ENCODE data around the gene MPND. TPM values are rescaled to one million over a fixed set of nuclear protein-coding genes. Genes with fewer than 3 reads are reported as not detected.

The MPND gene
- 6.9 TPM for polyA plus RNA-seq (2013, experiment 1 of 2)
- 6.1 TPM for polyA plus RNA-seq (2013, experiment 2 of 2)

- H2AK5ac ChIP-seq (ENCODE audit: low read length, severe bottlenecking), result peak within 1 kb of the TSS; percentile 15
- H4K91ac ChIP-seq (ENCODE audit: low read length), result peak within 1 kb of the TSS; percentile 50
- H3K36me3 ChIP-seq (ENCODE audit: control insufficient read depth in 1 of 2, insufficient read depth in 2 of 2, low read depth in 1 of 2, low read length in 2 of 2), result peaks cover 4 to 7% of the 10 kb centered on the region in 2 experiments
- H2BK120ac ChIP-seq (ENCODE audit: low read depth, low read length), result no peak within 1 kb of the TSS
- H2BK5ac ChIP-seq (ENCODE audit: low read depth, low read length, poor library complexity, severe bottlenecking), result peak within 1 kb of the TSS; percentile 15
- H3K18ac ChIP-seq (ENCODE audit: low read depth in 1 of 2, low read length in 2 of 2), result peak within 1 kb of the TSS; percentile 33 to 96
- H3K27me3 ChIP-seq (ENCODE audit: control insufficient read depth in 1 of 2, insufficient read depth in 1 of 2, low read length in 2 of 2), result no peaks in the 10 kb centered on the region
- peak within 1 kb of the TSS; percentile 96 for H4K8ac ChIP-seq (ENCODE audit: low read length)
- peaks cover 13% of the 10 kb centered on the region for H3K79me1 ChIP-seq (replicated peaks; ENCODE audit: low read length, poor library complexity, severe bottlenecking)
- peak within 1 kb of the TSS; percentile 17 for H2BK15ac ChIP-seq (ENCODE audit: low read depth, poor library complexity, severe bottlenecking)
- peak within 1 kb of the TSS in 1 of 2 experiments; percentile 68 for H3K14ac ChIP-seq (ENCODE audit: low read length in 2 of 2)
- 12% methylated on average over 60 of the region's 101 CpGs for WGBS
- H3K4me2 ChIP-seq (ENCODE audit: low read length, poor library complexity, severe bottlenecking), result peak within 1 kb of the TSS; percentile 91
- H3K4me1 ChIP-seq (ENCODE audit: control insufficient read depth, insufficient read depth, low read depth, low read length), result peaks cover 15% of the 10 kb centered on the region
- H3K9me3 ChIP-seq (ENCODE audit: control insufficient read depth, low read length), result no peaks in the 10 kb centered on the region
- H3K9ac ChIP-seq (ENCODE audit: low read length), result peak within 1 kb of the TSS; percentile 86
- H3K23ac ChIP-seq (ENCODE audit: low read length in 2 of 2), result peak within 1 kb of the TSS in 1 of 2 experiments; percentile 96
- H3K27ac ChIP-seq (ENCODE audit: low read length, poor library complexity, severe bottlenecking), result peak within 1 kb of the TSS; percentile 87
- H2AFZ ChIP-seq (ENCODE audit: low read depth, low read length), result peak within 1 kb of the TSS; percentile 100
- H3K4me3 ChIP-seq (ENCODE audit: insufficient read depth in 1 of 2, low read depth in 1 of 2, low read length in 2 of 2), result peak within 1 kb of the TSS; percentile 95 to 96
- H2BK12ac ChIP-seq (ENCODE audit: low read length in 2 of 2), result peak within 1 kb of the TSS in 1 of 2 experiments; percentile 92
- DNase-seq, result peak; percentile 84
- H3K4ac ChIP-seq (ENCODE audit: low read depth in 1 of 2, low read length in 2 of 2), result peak within 1 kb of the TSS; percentile 7 to 79
Observed at GRCh38 chr19:4343370-4344307, at the start of gene MPND. Gene MPND, plus strand, starts transcription at chr19:4343562. Its CDS starts 32 bp downstream, at chr19:4343594.

GRCh38 chr19:4294389-4294788 lies 49.0 kb upstream of the MPND start:
- no peak overlapping the region for H4K8ac ChIP-seq (ENCODE audit: low read length)
- no peak overlapping the region for H2BK120ac ChIP-seq (ENCODE audit: low read depth, low read length)
- H3K4me3 ChIP-seq (ENCODE audit: insufficient read depth in 1 of 2, low read depth in 1 of 2, low read length in 2 of 2), result no peak overlapping the region
- H2BK15ac ChIP-seq (ENCODE audit: low read depth, poor library complexity, severe bottlenecking), result no peak overlapping the region
- no peak overlapping the region for H2BK12ac ChIP-seq (ENCODE audit: low read length in 2 of 2)
- H3K27ac ChIP-seq (ENCODE audit: low read length, poor library complexity, severe bottlenecking), result no peak overlapping the region
- H2AK5ac ChIP-seq (ENCODE audit: low read length, severe bottlenecking), result no peak overlapping the region
- no peak overlapping the region for H3K4me2 ChIP-seq (ENCODE audit: low read length, poor library complexity, severe bottlenecking)
- H3K79me1 ChIP-seq (replicated peaks; ENCODE audit: low read length, poor library complexity, severe bottlenecking), result no peaks in the 10 kb centered on the region
- no peak overlapping the region for H3K14ac ChIP-seq (ENCODE audit: low read length in 2 of 2)
- H3K4me1 ChIP-seq (ENCODE audit: control insufficient read depth, insufficient read depth, low read depth, low read length), result peaks cover 2% of the 10 kb centered on the region
- DNase-seq, result no peak
- H3K23ac ChIP-seq (ENCODE audit: low read length in 2 of 2), result peak overlapping the region in 1 of 2 experiments; percentile 59
- no peaks in the 10 kb centered on the region for H3K9me3 ChIP-seq (ENCODE audit: control insufficient read depth, low read length)
- no peak overlapping the region for H3K9ac ChIP-seq (ENCODE audit: low read length)
- no peak overlapping the region for H2AFZ ChIP-seq (ENCODE audit: low read depth, low read length)
- no peak overlapping the region for H4K91ac ChIP-seq (ENCODE audit: low read length)
- H3K27me3 ChIP-seq (ENCODE audit: control insufficient read depth in 1 of 2, insufficient read depth in 1 of 2, low read length in 2 of 2), result peaks cover 5 to 49% of the 10 kb centered on the region in 2 experiments
- no peak overlapping the region for H2BK5ac ChIP-seq (ENCODE audit: low read depth, low read length, poor library complexity, severe bottlenecking)
- H3K36me3 ChIP-seq (ENCODE audit: control insufficient read depth in 1 of 2, insufficient read depth in 2 of 2, low read depth in 1 of 2, low read length in 2 of 2), result no peaks in the 10 kb centered on the region
- 71% methylated on average over 6 of the region's 10 CpGs for WGBS
- no peak overlapping the region for H3K4ac ChIP-seq (ENCODE audit: low read depth in 1 of 2, low read length in 2 of 2)
- no peak overlapping the region for H3K18ac ChIP-seq (ENCODE audit: low read depth in 1 of 2, low read length in 2 of 2)

- no peak for DNase-seq
- peaks cover 5 to 42% of the 10 kb centered on the region in 2 experiments for H3K27me3 ChIP-seq (ENCODE audit: control insufficient read depth in 1 of 2, insufficient read depth in 1 of 2, low read length in 2 of 2)
Observed at GRCh38 chr19:4295972-4296771, 47.2 kb upstream of the MPND start.

More at GRCh38 chr19:4295972-4296771, 47.2 kb upstream of the MPND start:
- H2BK120ac ChIP-seq (ENCODE audit: low read depth, low read length), result no peak overlapping the region
- H3K4me1 ChIP-seq (ENCODE audit: control insufficient read depth, insufficient read depth, low read depth, low read length), result peaks cover 2% of the 10 kb centered on the region
- H3K4me2 ChIP-seq (ENCODE audit: low read length, poor library complexity, severe bottlenecking), result no peak overlapping the region
- H3K4ac ChIP-seq (ENCODE audit: low read depth in 1 of 2, low read length in 2 of 2), result no peak overlapping the region
- no peak overlapping the region for H3K14ac ChIP-seq (ENCODE audit: low read length in 2 of 2)
- H2BK12ac ChIP-seq (ENCODE audit: low read length in 2 of 2), result no peak overlapping the region
- H3K27ac ChIP-seq (ENCODE audit: low read length, poor library complexity, severe bottlenecking), result no peak overlapping the region
- H4K8ac ChIP-seq (ENCODE audit: low read length), result no peak overlapping the region
- H2AFZ ChIP-seq (ENCODE audit: low read depth, low read length), result no peak overlapping the region
- no peak overlapping the region for H2BK5ac ChIP-seq (ENCODE audit: low read depth, low read length, poor library complexity, severe bottlenecking)
- no peaks in the 10 kb centered on the region for H3K9me3 ChIP-seq (ENCODE audit: control insufficient read depth, low read length)
- H3K23ac ChIP-seq (ENCODE audit: low read length in 2 of 2), result no peak overlapping the region
- H2AK5ac ChIP-seq (ENCODE audit: low read length, severe bottlenecking), result no peak overlapping the region
- no peak overlapping the region for H3K18ac ChIP-seq (ENCODE audit: low read depth in 1 of 2, low read length in 2 of 2)
- 66% methylated on average over 8 of the region's 14 CpGs for WGBS
- H4K91ac ChIP-seq (ENCODE audit: low read length), result no peak overlapping the region
- no peak overlapping the region for H3K9ac ChIP-seq (ENCODE audit: low read length)
- H3K4me3 ChIP-seq (ENCODE audit: insufficient read depth in 1 of 2, low read depth in 1 of 2, low read length in 2 of 2), result no peak overlapping the region
- H2BK15ac ChIP-seq (ENCODE audit: low read depth, poor library complexity, severe bottlenecking), result no peak overlapping the region
- no peaks in the 10 kb centered on the region for H3K79me1 ChIP-seq (replicated peaks; ENCODE audit: low read length, poor library complexity, severe bottlenecking)
- no peaks in the 10 kb centered on the region for H3K36me3 ChIP-seq (ENCODE audit: control insufficient read depth in 1 of 2, insufficient read depth in 2 of 2, low read depth in 1 of 2, low read length in 2 of 2)

Measured in mesenchymal stem cell (in vitro differentiated cells and primary cell).